ENCODE results near the gene LYPD8.

The LYPD8 gene

GRCh38 chr1:248793592-248793991 lies 38.0 kb upstream of the LYPD8 start:
- ChIA-PET CTCF (interaction anchor here (0.6 kb wide), 1 partner anchor 51 kb away, joined by 3 read pairs; no protein-coding TSS in a partner anchor), POLR2A (no interaction called here)
- TF ChIP-seq ZNF837 (tag by site-specific recombination; IDR thresholded peaks at IDR 0.05): no peak
- TF ChIP-seq ZNF148 (tag by site-specific recombination; IDR thresholded peaks at IDR 0.05; ENCODE audit: borderline replicate concordance): no peak
- no peaks in the 10 kb centered on the region for H3K4me1 ChIP-seq (ENCODE audit: control insufficient read depth, insufficient read depth, low read length)
- H3K9me3 ChIP-seq (ENCODE audit: control insufficient read depth, insufficient read depth, low read depth, low read length): no peaks in the 10 kb centered on the region
- H3K36me3 ChIP-seq (ENCODE audit: control insufficient read depth in 2 of 2, insufficient read depth in 1 of 2, low read length in 2 of 2): no peaks in the 10 kb centered on the region
- no peak overlapping the region for H3K27ac ChIP-seq (ENCODE audit: extremely low read depth, low read depth, low read length)
- H3K4me3 ChIP-seq (ENCODE audit: low read depth, low read length): no peak overlapping the region

DNA sequence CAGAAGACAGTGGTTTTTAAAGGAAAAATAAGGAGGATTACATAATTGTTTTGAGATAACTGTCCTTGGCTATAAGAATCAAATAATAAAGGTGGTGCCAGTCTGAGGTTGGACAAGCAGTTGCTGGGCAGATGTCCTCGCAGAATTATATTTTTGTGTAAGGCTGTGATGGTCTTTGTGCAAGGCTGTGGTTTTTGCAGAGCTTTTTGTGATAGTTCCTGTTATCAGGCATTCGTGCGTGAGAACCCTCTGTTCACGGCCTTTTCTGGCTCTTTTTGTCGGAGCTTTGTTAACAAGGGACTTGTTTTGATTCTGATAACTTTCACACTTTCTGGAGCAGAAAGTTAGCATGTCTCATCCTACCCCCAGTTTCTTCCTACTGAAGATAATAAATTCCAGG lies 36.8 kb upstream of the LYPD8 start:
- Histone ChIP-seq H3K4me1 (ENCODE audit: control insufficient read depth, insufficient read depth, low read length) (no peaks in the 10 kb centered on the region), H3K9me3 (ENCODE audit: control insufficient read depth, insufficient read depth, low read depth, low read length) (no peaks in the 10 kb centered on the region), H3K36me3 (ENCODE audit: control insufficient read depth in 2 of 2, insufficient read depth in 1 of 2, low read length in 2 of 2) (no peaks in the 10 kb centered on the region), H3K27ac (ENCODE audit: extremely low read depth, low read depth, low read length) (no peak overlapping the region), H3K4me3 (ENCODE audit: low read depth, low read length) (no peak overlapping the region)
- ChIA-PET CTCF (no interaction called here), POLR2A (no interaction called here)
- TF ChIP-seq ZNF664 (tag by site-specific recombination; IDR thresholded peaks at IDR 0.05): no peak
- no peak for TF ChIP-seq ZNF416 (tag by site-specific recombination; IDR thresholded peaks at IDR 0.05)
- TF ChIP-seq ZNF621 (tag by site-specific recombination; IDR thresholded peaks at IDR 0.05): no peak
- TF ChIP-seq ZSCAN16 (tag by site-specific recombination; IDR thresholded peaks at IDR 0.05): no peak

DNA sequence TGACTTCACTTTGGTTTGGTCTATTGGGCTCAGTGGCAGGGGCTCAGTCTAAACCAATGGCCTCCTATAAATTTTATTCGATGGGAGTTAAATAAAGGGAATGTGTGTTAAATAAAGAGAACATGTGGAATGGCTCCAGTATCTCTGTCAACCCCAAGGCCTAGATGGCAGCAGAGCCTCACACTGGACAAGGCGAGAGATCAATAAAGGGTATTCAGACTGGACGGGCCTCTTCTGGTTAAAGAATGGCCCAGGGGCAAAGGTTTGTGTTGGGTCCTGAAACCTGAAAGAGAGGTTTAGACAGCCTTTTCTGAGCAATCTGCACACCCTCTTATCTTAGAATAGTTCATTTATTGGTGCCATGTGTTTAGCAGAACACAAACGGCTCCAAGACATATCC lies 35.5 kb upstream of the LYPD8 start:
- TF ChIP-seq ZNF394 (tag by site-specific recombination; IDR thresholded peaks at IDR 0.05; ENCODE audit: borderline replicate concordance): no peak
- ChIA-PET POLR2A (no interaction called here), CTCF (no interaction called here)
- Histone ChIP-seq H3K4me1 (ENCODE audit: control insufficient read depth, insufficient read depth, low read length) (no peaks in the 10 kb centered on the region), H3K4me3 (ENCODE audit: low read depth, low read length) (no peak overlapping the region), H3K36me3 (ENCODE audit: control insufficient read depth in 2 of 2, insufficient read depth in 1 of 2, low read length in 2 of 2) (no peaks in the 10 kb centered on the region), H3K27ac (ENCODE audit: extremely low read depth, low read depth, low read length) (no peak overlapping the region), H3K9me3 (ENCODE audit: control insufficient read depth, insufficient read depth, low read depth, low read length) (no peaks in the 10 kb centered on the region)

- H3K4me1 ChIP-seq (ENCODE audit: control insufficient read depth, insufficient read depth, low read length): no peaks in the 10 kb centered on the region
- CTCF ChIA-PET: no interaction called here
- no peaks in the 10 kb centered on the region for H3K9me3 ChIP-seq (ENCODE audit: control insufficient read depth, insufficient read depth, low read depth, low read length)
- H3K4me3 ChIP-seq (ENCODE audit: low read depth, low read length): no peak overlapping the region
- H3K36me3 ChIP-seq (ENCODE audit: control insufficient read depth in 2 of 2, insufficient read depth in 1 of 2, low read length in 2 of 2): no peaks in the 10 kb centered on the region
- POLR2A ChIA-PET: no interaction called here
- H3K27ac ChIP-seq (ENCODE audit: extremely low read depth, low read depth, low read length): no peak overlapping the region
- no peak for TF ChIP-seq ZNF121 (tag by site-specific recombination; IDR thresholded peaks at IDR 0.05)
- TF ChIP-seq FEZF1 (tag by site-specific recombination; IDR thresholded peaks at IDR 0.05): no peak
- no peak for TF ChIP-seq ZNF776 (tag by site-specific recombination; IDR thresholded peaks at IDR 0.05; ENCODE audit: borderline replicate concordance)
- TF ChIP-seq WT1 (tag by site-specific recombination; IDR thresholded peaks at IDR 0.05): no peak
- no peak for TF ChIP-seq ZNF2 (tag by site-specific recombination; IDR thresholded peaks at IDR 0.05)
- no peak for TF ChIP-seq BCL11B (tag by site-specific recombination; IDR thresholded peaks at IDR 0.05; ENCODE audit: low read depth)
- no peak for TF ChIP-seq ZNF623 (tag by site-specific recombination; IDR thresholded peaks at IDR 0.05)
- TF ChIP-seq KLF10 (tag by site-specific recombination; IDR thresholded peaks at IDR 0.05): no peak
- TF ChIP-seq, protein P1, sequence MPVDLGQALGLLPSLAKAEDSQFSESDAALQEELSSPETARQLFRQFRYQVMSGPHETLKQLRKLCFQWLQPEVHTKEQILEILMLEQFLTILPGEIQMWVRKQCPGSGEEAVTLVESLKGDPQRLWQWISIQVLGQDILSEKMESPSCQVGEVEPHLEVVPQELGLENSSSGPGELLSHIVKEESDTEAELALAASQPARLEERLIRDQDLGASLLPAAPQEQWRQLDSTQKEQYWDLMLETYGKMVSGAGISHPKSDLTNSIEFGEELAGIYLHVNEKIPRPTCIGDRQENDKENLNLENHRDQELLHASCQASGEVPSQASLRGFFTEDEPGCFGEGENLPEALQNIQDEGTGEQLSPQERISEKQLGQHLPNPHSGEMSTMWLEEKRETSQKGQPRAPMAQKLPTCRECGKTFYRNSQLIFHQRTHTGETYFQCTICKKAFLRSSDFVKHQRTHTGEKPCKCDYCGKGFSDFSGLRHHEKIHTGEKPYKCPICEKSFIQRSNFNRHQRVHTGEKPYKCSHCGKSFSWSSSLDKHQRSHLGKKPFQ (tag by site-specific recombination; IDR thresholded peaks at IDR 0.05): no peak
- TF ChIP-seq, protein P2, sequence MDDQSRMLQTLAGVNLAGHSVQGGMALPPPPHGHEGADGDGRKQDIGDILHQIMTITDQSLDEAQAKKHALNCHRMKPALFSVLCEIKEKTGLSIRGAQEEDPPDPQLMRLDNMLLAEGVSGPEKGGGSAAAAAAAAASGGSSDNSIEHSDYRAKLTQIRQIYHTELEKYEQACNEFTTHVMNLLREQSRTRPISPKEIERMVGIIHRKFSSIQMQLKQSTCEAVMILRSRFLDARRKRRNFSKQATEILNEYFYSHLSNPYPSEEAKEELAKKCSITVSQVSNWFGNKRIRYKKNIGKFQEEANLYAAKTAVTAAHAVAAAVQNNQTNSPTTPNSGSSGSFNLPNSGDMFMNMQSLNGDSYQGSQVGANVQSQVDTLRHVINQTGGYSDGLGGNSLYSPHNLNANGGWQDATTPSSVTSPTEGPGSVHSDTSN (CRISPR knock-in tag; IDR thresholded peaks at IDR 0.05): no peak
- no peak for TF ChIP-seq ZNF354C (tag by site-specific recombination; IDR thresholded peaks at IDR 0.05; ENCODE audit: borderline replicate concordance, low read depth)
- no peak for TF ChIP-seq ZNF692 (tag by site-specific recombination; IDR thresholded peaks at IDR 0.05)
- no peak for TF ChIP-seq SP3 (tag by site-specific recombination; IDR thresholded peaks at IDR 0.05)
- TF ChIP-seq ZSCAN30 (tag by site-specific recombination; IDR thresholded peaks at IDR 0.05): no peak
- no peak for TF ChIP-seq TCF7L2 (IDR thresholded peaks at IDR 0.05; ENCODE audit: borderline replicate concordance, low read depth, low read length)
Observed at GRCh38 chr1:248790456-248790855, 34.9 kb upstream of the LYPD8 start.
